Uterus (tissue), 4 donors: ENCODE results near the gene FCN1. TPM values are rescaled to one million over a fixed set of nuclear protein-coding genes. Genes with fewer than 3 reads are reported as not detected.

Experiments used
- DNase-seq, 2 donors: peaks; one replicate each; pipeline ENCODE4 v3.0.0-alpha.2; 2019 to 2020
- H3K27ac ChIP-seq, 2 donors: fragments of 200-600 bp; sonication (generic); 1 replicate in 1 of 2; 2 replicates in 1 of 2; pipeline ENCODE4 v1.5.1; 2016 to 2018
- H3K27me3 ChIP-seq, 2 donors: fragments of 200-600 bp; sonication (generic); one replicate each; pipeline ENCODE4 v1.5.1; 2018 to 2019; ENCODE audit warnings: control low read depth in 1 of 2
- H3K36me3 ChIP-seq, 2 donors: fragments of 200-600 bp; sonication (generic); one replicate each; pipeline ENCODE4 v1.5.1; 2019; ENCODE audit warnings: control low read depth in 1 of 2
- H3K4me1 ChIP-seq, 2 donors: fragments of 200-600 bp; sonication (generic); one replicate each; pipeline ENCODE4 v1.5.1; 2018 to 2019; ENCODE audit warnings: control low read depth in 1 of 2
- H3K4me3 ChIP-seq, 2 donors: fragments of 200-600 bp; sonication (generic); 1 replicate in 1 of 2; 2 replicates in 1 of 2; pipeline ENCODE4 v1.5.1; 2018 to 2019; ENCODE audit warnings: mild to moderate bottlenecking in 1 of 2
- H3K9me3 ChIP-seq, 2 donors: fragments of 200-600 bp; sonication (generic); one replicate each; pipeline ENCODE4 v1.5.1; 2019; ENCODE audit warnings: control low read depth in 1 of 2
- POLR2A ChIP-seq, 2 donors: fragments of 450-650 bp; IDR thresholded peaks; one replicate each; pipeline ENCODE4 v1.6.1; 2016; ENCODE audit warnings: antibody characterized with exemption in 2 of 2, mild to moderate bottlenecking in 1 of 2, moderate library complexity in 1 of 2
- intact Hi-C: fragments of 100-400 bp; cut with DNase I; formaldehyde crosslinking; loops from one replicate; pipeline ENCODE4 v1.15.1; 2023; ENCODE audit warnings: low total_unique reads
- total RNA-seq, 4 donors: library from RNA; depleted of rRNA in 3 of 4; stranded (reverse); fragments of >200 nt in 3 of 4; gene quantifications; one replicate each; pipeline versions ENCODE4 v1.1.0 to v1.2.4, GENCODE V29; 2014 to 2023
- TF ChIP-seq, protein P1 (sequence below), 4 experiments: fragments of 200-600 bp in 2 of 4; fragments of 450-650 bp in 2 of 4; sonication (generic) in 2 of 4; IDR thresholded peaks; one replicate each; pipeline ENCODE4 v1.5.1; 2016 to 2019; ENCODE audit warnings: antibody characterized with exemption in 4 of 4, mild to moderate bottlenecking in 2 of 4, moderate library complexity in 1 of 4
- donor health status: DM: yes; HTN: yes; CAD: no.

The FCN1 gene
- total RNA-seq, 4 donors from 2014 or later: 0.26 to 13.8 (median 4.4) TPM

DNA sequence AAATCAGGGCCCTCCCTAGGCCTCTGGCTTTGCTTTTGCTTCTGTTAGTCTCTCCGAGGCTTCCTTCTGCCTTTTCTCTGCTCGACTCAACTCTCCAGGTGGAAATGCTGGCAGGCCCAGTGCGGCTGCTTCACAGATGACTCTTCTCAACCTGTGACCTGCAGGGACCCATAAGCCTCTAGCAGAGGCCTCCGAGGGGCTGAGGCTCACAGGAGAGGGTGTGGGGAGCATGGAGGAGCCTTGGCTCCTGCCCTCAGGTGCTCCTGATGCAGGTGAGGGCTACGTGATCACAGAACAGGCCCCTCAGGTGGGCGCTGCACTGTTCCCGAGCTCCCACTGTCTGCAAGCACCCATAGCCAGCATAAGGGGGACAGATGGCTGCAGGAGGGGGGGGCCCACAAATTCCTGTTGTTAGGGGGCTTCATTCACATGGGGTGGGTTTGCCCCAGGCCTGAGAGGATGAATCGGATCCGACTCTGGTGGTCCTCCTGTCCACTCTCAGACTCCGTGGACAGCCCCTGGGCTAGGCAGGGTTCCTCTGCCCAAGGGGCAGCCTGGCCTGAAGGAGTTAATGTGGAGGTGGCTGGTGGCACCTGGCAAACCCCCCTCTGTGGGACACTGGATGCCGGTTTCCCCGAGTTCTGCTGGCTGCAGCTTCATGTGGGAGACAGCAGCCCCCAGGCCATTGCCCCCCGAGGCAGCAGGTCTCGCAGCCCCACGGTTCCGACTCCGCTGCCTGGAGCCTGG, 48.0 kb downstream of the FCN1 start:
- H3K27ac ChIP-seq: no peak overlapping the region
- DNase-seq: no peak
- no peak overlapping the region for H3K4me3 ChIP-seq
- H3K9me3 ChIP-seq: no peaks in the 10 kb centered on the region
- TF ChIP-seq POLR2A (IDR thresholded peaks at IDR 0.05): no peak
- TF ChIP-seq, protein P1, sequence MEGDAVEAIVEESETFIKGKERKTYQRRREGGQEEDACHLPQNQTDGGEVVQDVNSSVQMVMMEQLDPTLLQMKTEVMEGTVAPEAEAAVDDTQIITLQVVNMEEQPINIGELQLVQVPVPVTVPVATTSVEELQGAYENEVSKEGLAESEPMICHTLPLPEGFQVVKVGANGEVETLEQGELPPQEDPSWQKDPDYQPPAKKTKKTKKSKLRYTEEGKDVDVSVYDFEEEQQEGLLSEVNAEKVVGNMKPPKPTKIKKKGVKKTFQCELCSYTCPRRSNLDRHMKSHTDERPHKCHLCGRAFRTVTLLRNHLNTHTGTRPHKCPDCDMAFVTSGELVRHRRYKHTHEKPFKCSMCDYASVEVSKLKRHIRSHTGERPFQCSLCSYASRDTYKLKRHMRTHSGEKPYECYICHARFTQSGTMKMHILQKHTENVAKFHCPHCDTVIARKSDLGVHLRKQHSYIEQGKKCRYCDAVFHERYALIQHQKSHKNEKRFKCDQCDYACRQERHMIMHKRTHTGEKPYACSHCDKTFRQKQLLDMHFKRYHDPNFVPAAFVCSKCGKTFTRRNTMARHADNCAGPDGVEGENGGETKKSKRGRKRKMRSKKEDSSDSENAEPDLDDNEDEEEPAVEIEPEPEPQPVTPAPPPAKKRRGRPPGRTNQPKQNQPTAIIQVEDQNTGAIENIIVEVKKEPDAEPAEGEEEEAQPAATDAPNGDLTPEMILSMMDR (IDR thresholded peaks at IDR 0.05): no peak
- H3K4me1 ChIP-seq: no peaks in the 10 kb centered on the region
- H3K36me3 ChIP-seq: no peaks in the 10 kb centered on the region
- no peaks in the 10 kb centered on the region for H3K27me3 ChIP-seq
- intact Hi-C loops: no loop called here

- Histone ChIP-seq H3K4me1 (no peaks in the 10 kb centered on the region), H3K4me3 (no peak overlapping the region), H3K9me3 (no peaks in the 10 kb centered on the region), H3K36me3 (no peaks in the 10 kb centered on the region), H3K27ac (no peak overlapping the region), H3K27me3 (no peaks in the 10 kb centered on the region)
- TF ChIP-seq POLR2A (IDR thresholded peaks at IDR 0.05): no peak
- TF ChIP-seq, protein P1 (IDR thresholded peaks at IDR 0.05): no peak
- intact Hi-C loops: no loop called here
- DNase-seq: peak; percentile 7 to 8
These were observed 48.8 kb downstream of the FCN1 start for GRCh38 chr9:134868751-134869553.

GRCh38 chr9:134867917-134868750, 49.6 kb downstream of the FCN1 start:
- peak; percentile 6 to 11 for DNase-seq
- H3K27me3 ChIP-seq: no peaks in the 10 kb centered on the region
- intact Hi-C loops: no loop called here
- no peak overlapping the region for H3K27ac ChIP-seq
- no peak for TF ChIP-seq POLR2A (IDR thresholded peaks at IDR 0.05)
- TF ChIP-seq, protein P1 (IDR thresholded peaks at IDR 0.05): no peak
- no peak overlapping the region for H3K4me3 ChIP-seq
- no peaks in the 10 kb centered on the region for H3K36me3 ChIP-seq
- H3K4me1 ChIP-seq: no peaks in the 10 kb centered on the region
- no peaks in the 10 kb centered on the region for H3K9me3 ChIP-seq

DNA sequence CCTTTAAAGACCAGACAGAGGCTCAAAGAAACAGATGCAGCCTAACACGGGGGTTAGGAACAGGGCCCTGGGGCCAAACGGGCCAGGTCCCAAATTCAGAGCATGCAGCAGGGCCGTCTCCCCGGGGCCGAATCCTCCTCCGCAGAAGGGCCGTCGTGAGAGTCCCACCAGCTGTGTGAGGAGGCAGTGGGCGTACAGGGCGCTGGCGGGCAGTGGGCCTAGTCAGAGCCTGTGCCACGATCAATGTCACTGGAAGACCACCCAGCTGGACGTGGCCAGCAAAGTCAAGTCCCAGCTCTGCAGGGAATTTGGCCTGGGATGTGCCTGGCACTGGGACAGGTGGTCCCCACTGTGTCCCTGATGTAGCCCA, 52.9 kb downstream of the FCN1 start:
- no peak for TF ChIP-seq POLR2A (IDR thresholded peaks at IDR 0.05)
- TF ChIP-seq, protein P1 (IDR thresholded peaks at IDR 0.05): no peak
- no peaks in the 10 kb centered on the region for H3K36me3 ChIP-seq
- no peak overlapping the region for H3K4me3 ChIP-seq
- intact Hi-C loops: no loop called here
- H3K4me1 ChIP-seq: no peaks in the 10 kb centered on the region
- DNase-seq: no peak
- H3K27ac ChIP-seq: no peak overlapping the region
- H3K9me3 ChIP-seq: no peaks in the 10 kb centered on the region
- no peaks in the 10 kb centered on the region for H3K27me3 ChIP-seq
